RWPE1 (cell line): ENCODE results near the gene GAN.
A peak's percentile ranks its signal among the peaks of the same experiment; 100 is the strongest.
"Not testable (repeated sequence)": the region's sequence is repeated elsewhere in the genome, so short reads cannot be mapped to it uniquely, and the experiment has no call there.

ENCODE experiments used
- CTCF ChIA-PET: fragments of 350-600 bp; sonication (Branson Sonifier 250); formaldehyde crosslinking; extraction: SDS; loops from one replicate; lab custom pipeline; 2021; lab: Yijun Ruan, JAX
- POLR2A ChIA-PET: fragments of 400-600 bp; formaldehyde crosslinking; extraction: SDS; loops from one replicate; lab custom pipeline; 2020; ENCODE audit warnings: antibody characterized with exemption; ENCODE audit not compliant: low non-redundant PET; lab: Yijun Ruan, JAX
- DNase-seq: peaks from one replicate; pipeline ENCODE4 v3.0.0; 2012; ENCODE audit warnings: low spot score
- H3K27ac ChIP-seq: fragments of 450-650 bp; 2 replicates; pipeline ENCODE4 v1.5.1; 2017
- TF ChIP-seq, protein P1 (sequence below): fragments of 450-650 bp; conservative IDR thresholded peaks from 2 replicates; pipeline ENCODE4 v1.5.1; 2017; ENCODE audit warnings: low read depth, mild to moderate bottlenecking

The GAN gene

DNA sequence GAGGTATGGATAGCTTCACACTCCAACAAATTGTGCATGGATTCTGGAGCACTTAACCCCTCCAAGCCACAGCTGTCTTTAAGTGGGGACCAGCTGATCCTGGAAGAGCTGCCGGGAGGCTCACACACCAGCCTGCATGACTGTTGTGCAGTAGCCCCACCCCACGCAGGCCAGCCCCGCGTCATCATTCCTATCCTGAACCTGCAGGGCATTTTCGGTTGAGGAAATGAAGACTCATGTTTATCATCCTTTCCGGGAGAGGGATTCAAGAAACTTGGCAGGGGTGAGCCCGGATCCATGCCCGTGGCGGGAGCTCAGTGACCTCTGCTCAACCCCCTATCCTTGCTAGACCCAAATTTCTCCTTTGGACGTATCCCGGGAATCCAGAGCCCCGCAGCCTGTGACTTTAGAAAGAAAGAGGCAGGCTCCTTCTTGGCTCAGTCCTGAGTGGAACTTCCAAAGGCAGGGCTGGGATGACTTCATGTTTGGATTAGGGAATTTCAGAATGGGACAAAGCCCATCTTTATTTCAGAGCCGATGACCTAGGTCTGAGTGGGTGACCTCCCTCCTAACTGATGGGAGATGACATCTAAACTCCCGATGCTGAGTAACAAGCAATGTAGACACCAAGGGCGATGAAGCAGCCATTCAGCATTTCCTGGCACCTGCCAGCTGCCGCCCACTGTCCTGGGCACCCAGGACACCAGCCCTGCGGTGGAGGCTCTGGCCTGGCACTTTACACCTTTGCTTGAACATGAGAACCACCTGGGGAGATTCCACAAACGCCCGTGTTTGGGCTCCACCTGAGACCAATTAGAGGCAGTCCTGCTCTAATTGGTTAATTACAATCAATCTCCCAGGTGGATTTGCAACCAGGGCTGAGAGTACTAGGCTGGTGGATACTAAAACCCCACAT is 86.5 kb downstream of the GAN start:
- H3K27ac ChIP-seq: peak overlapping the region; percentile 63
- TF ChIP-seq, protein P1, sequence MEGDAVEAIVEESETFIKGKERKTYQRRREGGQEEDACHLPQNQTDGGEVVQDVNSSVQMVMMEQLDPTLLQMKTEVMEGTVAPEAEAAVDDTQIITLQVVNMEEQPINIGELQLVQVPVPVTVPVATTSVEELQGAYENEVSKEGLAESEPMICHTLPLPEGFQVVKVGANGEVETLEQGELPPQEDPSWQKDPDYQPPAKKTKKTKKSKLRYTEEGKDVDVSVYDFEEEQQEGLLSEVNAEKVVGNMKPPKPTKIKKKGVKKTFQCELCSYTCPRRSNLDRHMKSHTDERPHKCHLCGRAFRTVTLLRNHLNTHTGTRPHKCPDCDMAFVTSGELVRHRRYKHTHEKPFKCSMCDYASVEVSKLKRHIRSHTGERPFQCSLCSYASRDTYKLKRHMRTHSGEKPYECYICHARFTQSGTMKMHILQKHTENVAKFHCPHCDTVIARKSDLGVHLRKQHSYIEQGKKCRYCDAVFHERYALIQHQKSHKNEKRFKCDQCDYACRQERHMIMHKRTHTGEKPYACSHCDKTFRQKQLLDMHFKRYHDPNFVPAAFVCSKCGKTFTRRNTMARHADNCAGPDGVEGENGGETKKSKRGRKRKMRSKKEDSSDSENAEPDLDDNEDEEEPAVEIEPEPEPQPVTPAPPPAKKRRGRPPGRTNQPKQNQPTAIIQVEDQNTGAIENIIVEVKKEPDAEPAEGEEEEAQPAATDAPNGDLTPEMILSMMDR: no peak
- CTCF ChIA-PET: interaction anchor here (0.6 to 1.0 kb wide), 2 partner anchors 329 to 360 kb away, joined by 3 read pairs; no protein-coding TSS in a partner anchor
- POLR2A ChIA-PET: no interaction called here
- DNase-seq: peak; percentile 92

DNA sequence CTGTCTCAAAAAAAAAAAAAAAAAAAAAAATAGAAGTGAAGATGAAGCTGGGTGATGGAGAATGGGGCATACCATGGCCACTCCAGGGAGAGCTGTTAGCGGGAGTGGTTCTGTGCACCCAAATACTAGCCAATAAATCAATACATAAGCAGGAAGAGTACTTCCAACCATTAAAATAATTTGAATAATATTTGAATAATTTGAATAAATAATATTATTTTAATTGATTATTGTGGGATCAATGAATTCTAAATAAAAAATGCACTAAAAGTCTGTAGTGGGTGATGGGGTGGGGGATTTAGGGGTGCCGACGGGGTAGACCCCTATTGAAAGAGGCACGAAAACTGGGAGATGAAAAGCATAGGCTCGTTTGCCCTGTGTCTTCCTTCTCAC is 88.4 kb downstream of the GAN start:
- DNase-seq: no peak
- CTCF ChIA-PET: interaction anchor here (0.6 to 0.7 kb wide), 2 partner anchors 339 to 892 kb away, joined by 3 read pairs; no protein-coding TSS in a partner anchor

DNA sequence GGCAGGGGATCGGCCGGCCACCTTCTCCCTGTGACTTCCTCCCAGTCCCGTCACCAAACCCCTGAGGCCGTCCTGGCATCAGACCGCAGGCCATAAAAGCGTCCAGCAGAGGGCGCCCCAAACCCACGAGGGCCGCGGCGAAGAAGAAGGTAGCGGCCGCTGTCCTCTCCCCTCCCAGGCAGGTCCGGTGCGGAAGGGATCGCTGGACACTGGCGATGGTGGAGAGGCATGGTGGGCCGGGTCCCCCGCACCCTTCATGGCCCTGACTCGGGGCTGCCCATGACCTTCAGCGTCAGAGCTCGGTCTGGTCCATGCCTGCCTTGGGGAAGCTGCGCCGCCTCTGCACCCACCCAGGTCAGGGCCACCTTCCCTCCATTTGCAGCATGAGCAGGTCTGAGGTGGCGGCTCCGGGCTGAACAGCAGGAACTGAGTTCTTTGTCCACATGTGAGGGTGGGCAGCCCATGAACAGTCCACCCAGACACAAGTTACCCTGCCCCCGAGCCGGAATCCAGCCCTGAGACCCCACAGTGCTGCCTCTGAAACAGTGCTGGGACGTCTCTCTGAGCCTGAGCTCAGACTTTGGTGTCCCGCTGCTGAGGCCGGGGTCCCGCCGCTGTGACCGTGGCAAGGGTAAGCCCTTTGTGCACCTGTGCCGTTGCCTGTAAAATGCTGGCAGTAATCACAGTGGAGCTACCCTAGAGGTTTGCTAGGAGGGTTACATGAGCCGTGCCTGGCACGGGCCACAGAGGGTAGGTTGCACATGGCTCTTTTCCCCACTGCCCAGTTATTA is 89.0 kb downstream of the GAN start:
- CTCF ChIA-PET: interaction anchor here (0.7 to 1.6 kb wide), 7 partner anchors 29 to 1745 kb away, joined by 3 to 8 read pairs (median 4); no protein-coding TSS in a partner anchor
- POLR2A ChIA-PET: no interaction called here
- TF ChIP-seq, protein P1: peak; percentile 92
- peak overlapping the region; percentile 44 for H3K27ac ChIP-seq
- peak; percentile 78 for DNase-seq

More for the DNA sequence above, 88.4 kb downstream of the GAN start:
- TF ChIP-seq, protein P1: no peak
- H3K27ac ChIP-seq: no peak overlapping the region; the same call in 1 of the 2 replicates
- POLR2A ChIA-PET: interaction anchor here (0.6 kb wide), 1 partner anchor 424 kb away, joined by 4 read pairs; no protein-coding TSS in a partner anchor

DNA sequence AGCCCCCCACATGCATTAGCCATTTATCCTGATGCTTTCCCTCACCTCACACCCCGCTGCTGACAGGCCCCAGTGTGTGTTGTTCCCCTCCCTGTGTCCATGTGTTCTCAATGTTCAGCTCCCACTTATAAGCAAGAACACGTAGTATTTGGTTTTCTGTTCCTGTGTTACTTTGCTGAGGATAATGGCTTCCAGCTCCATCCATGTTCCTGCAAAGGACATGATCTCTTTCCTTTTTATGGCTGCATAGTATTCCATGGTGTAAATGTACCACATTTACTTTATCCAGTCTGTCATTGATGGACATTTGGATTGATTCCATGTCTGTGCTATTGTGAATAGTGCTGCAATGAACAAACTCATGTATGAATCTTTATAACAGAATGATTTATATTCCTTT is 90.2 kb downstream of the GAN start:
- H3K27ac ChIP-seq: peak overlapping the region; percentile 44
- POLR2A ChIA-PET, DNase-seq: not testable (repeated sequence)
- CTCF ChIA-PET: interaction anchor here (0.6 to 1.6 kb wide), 6 partner anchors 263 to 325 kb away, joined by 3 to 8 read pairs (median 4); no protein-coding TSS in a partner anchor

DNA sequence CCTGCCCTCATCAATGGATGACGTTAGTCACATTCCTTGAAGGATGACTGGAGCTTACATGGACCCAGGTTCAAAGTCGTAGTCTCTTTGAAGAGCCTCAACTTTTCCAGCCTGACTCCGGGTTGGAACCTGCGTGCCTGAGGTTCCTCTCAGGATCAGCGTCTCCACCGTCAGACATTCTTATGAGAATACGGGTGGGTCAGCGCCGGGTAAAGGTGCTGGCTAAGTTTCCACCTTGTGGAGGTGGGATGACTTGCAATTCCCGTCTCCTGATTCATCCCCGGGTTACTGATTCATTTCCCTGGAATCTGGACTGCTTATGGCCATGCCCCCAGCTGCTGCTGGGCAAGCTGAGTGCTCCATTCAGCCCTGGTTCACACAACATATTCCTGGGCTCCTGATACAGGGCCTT is 90.9 kb downstream of the GAN start:
- peak; percentile 98 for DNase-seq
- ChIA-PET POLR2A (no interaction called here), CTCF (interaction anchor here (1.0 to 1.1 kb wide), 2 partner anchors 319 to 325 kb away, joined by 3 read pairs; no protein-coding TSS in a partner anchor)
- H3K27ac ChIP-seq: peak overlapping the region; percentile 82
- TF ChIP-seq, protein P1: peak; percentile 39

DNA sequence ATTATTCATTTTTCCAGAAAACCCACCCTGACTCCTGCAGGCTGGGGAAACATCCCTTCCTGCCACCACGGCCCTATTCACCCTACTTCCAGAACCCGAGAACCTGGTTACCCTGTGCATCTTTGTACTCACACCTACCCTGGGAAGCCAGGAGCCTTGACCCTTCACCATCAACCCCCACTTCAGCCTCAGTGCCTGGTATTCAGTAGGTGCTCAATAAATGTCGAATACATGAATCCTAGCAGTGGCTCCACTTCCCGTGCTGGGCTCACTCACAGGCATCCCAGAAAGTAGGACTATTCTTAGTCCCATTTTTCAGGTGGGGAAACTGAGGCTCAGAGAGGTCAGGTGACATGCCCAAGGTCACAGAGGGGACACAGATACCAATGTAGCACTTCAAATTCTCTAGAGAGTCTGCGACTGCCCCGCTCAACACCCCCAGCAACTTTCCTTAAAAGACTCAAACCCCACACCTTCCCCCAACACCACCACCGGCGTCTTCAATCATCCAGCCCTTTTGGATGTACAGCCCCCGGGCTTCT is 93.7 kb downstream of the GAN start:
- no peak for DNase-seq
- no peak overlapping the region for H3K27ac ChIP-seq
- ChIA-PET POLR2A (interaction anchor here (0.6 kb wide), 1 partner anchor 535 kb away, joined by 3 read pairs; no protein-coding TSS in a partner anchor), CTCF (interaction anchor here (0.6 kb wide), 1 partner anchor 329 kb away, joined by 5 read pairs; no protein-coding TSS in a partner anchor)
- TF ChIP-seq, protein P1: no peak
